ENCODE measurements around the gene HOXA7. TPM values are rescaled to one million over a fixed set of nuclear protein-coding genes. Genes with fewer than 3 reads are reported as not detected.

Gene HOXA7
- total and polyA plus RNA-seq, 4 experiments from 2014 or later: not detected

GRCh38 chr7:27110186-27111031 is 46.1 kb downstream of the HOXA7 start:
- peaks cover 6 to 9% of the 10 kb centered on the region in 2 donors for H3K27me3 Mint-ChIP-seq
- H3K9me3 Mint-ChIP-seq: peaks cover 0 to 2% (median 0%) of the 10 kb centered on the region in 8 donors
- peaks cover 0 to 3% of the 10 kb centered on the region in 2 donors for H3K36me3 Mint-ChIP-seq
- Histone ChIP-seq H3K4me1 (ENCODE audit: insufficient read depth, low read length) (no peaks in the 10 kb centered on the region), H3K27me3 (ENCODE audit: insufficient read depth, low read length) (no peaks in the 10 kb centered on the region), H3K4me3 (ENCODE audit: low read length in 2 of 2) (no peak overlapping the region), H3K36me3 (ENCODE audit: insufficient read depth, low read length) (no peaks in the 10 kb centered on the region), H3K9me3 (ENCODE audit: control insufficient read depth in 1 of 2, low read length in 2 of 2) (no peaks in the 10 kb centered on the region), H3K27ac (ENCODE audit: low read depth, low read length) (no peak overlapping the region)
- no peak overlapping the region for H3K4me3 Mint-ChIP-seq
- DNase-seq: no peak
- H3K4me1 Mint-ChIP-seq: no peaks in the 10 kb centered on the region
- ChIA-PET POLR2A (ENCODE audit: partially characterized antibody) (no interaction called here), CTCF (ENCODE audit: partially characterized antibody) (interaction anchor here (1.0 to 1.5 kb wide), 2 partner anchors 27 to 428 kb away, joined by 3 read pairs; no protein-coding TSS in a partner anchor)
- intact Hi-C loops (cut with micrococcal nuclease): no loop called here
- no peak overlapping the region for H3K27ac Mint-ChIP-seq

- H3K36me3 ChIP-seq (ENCODE audit: insufficient read depth, low read length): no peaks in the 10 kb centered on the region
- intact Hi-C loops (cut with micrococcal nuclease): no loop called here
- no peak for DNase-seq
- CTCF ChIA-PET (ENCODE audit: partially characterized antibody): interaction anchor here (1.5 kb wide), 1 partner anchor 427 kb away, joined by 3 read pairs; no protein-coding TSS in a partner anchor
- Mint-ChIP-seq H3K27ac (no peak overlapping the region), H3K4me1 (no peaks in the 10 kb centered on the region), H3K27me3 (peaks cover 6 to 12% of the 10 kb centered on the region in 2 donors), H3K4me3 (no peak overlapping the region), H3K36me3 (peaks cover 0 to 7% of the 10 kb centered on the region in 2 donors), H3K9me3 (peaks cover 0 to 2% (median 0%) of the 10 kb centered on the region in 8 donors)
- POLR2A ChIA-PET (ENCODE audit: partially characterized antibody): no interaction called here
- H3K4me3 ChIP-seq (ENCODE audit: low read length in 2 of 2): no peak overlapping the region
- no peak overlapping the region for H3K27ac ChIP-seq (ENCODE audit: low read depth, low read length)
- H3K4me1 ChIP-seq (ENCODE audit: insufficient read depth, low read length): no peaks in the 10 kb centered on the region
- no peaks in the 10 kb centered on the region for H3K9me3 ChIP-seq (ENCODE audit: control insufficient read depth in 1 of 2, low read length in 2 of 2)
- H3K27me3 ChIP-seq (ENCODE audit: insufficient read depth, low read length): peaks cover 2% of the 10 kb centered on the region
These were observed 46.8 kb downstream of the HOXA7 start for GRCh38 chr7:27109466-27110185.

GRCh38 chr7:27108390-27109127 is 47.9 kb downstream of the HOXA7 start:
- intact Hi-C loops (cut with micrococcal nuclease): no loop called here
- Mint-ChIP-seq H3K4me1 (peaks cover 2 to 5% (median 4%) of the 10 kb centered on the region in 4 donors), H3K27ac (no peak overlapping the region), H3K27me3 (peaks cover 11 to 21% of the 10 kb centered on the region in 2 donors), H3K4me3 (no peak overlapping the region), H3K9me3 (peaks cover 0 to 3% (median 0%) of the 10 kb centered on the region in 8 donors), H3K36me3 (peaks cover 0 to 10% of the 10 kb centered on the region in 2 donors)
- no peak for DNase-seq
- H3K36me3 ChIP-seq (ENCODE audit: insufficient read depth, low read length): no peaks in the 10 kb centered on the region
- no peaks in the 10 kb centered on the region for H3K4me1 ChIP-seq (ENCODE audit: insufficient read depth, low read length)
- H3K27ac ChIP-seq (ENCODE audit: low read depth, low read length): no peak overlapping the region
- ChIA-PET POLR2A (ENCODE audit: partially characterized antibody) (no interaction called here), CTCF (ENCODE audit: partially characterized antibody) (no interaction called here)
- peaks cover 8% of the 10 kb centered on the region for H3K27me3 ChIP-seq (ENCODE audit: insufficient read depth, low read length)
- H3K9me3 ChIP-seq (ENCODE audit: control insufficient read depth in 1 of 2, low read length in 2 of 2): no peaks in the 10 kb centered on the region
- no peak overlapping the region for H3K4me3 ChIP-seq (ENCODE audit: low read length in 2 of 2)

- H3K4me1 Mint-ChIP-seq: peaks cover 6 to 11% (median 8%) of the 10 kb centered on the region in 4 donors
- H3K27ac ChIP-seq (ENCODE audit: low read depth, low read length): no peak overlapping the region
- intact Hi-C loops (cut with micrococcal nuclease): no loop called here
- H3K36me3 Mint-ChIP-seq: peaks cover 0 to 10% of the 10 kb centered on the region in 2 donors
- peaks cover 15% of the 10 kb centered on the region for H3K27me3 ChIP-seq (ENCODE audit: insufficient read depth, low read length)
- no peaks in the 10 kb centered on the region for H3K9me3 ChIP-seq (ENCODE audit: control insufficient read depth in 1 of 2, low read length in 2 of 2)
- H3K4me1 ChIP-seq (ENCODE audit: insufficient read depth, low read length): peaks cover 1% of the 10 kb centered on the region
- no peak for DNase-seq
- H3K9me3 Mint-ChIP-seq: peaks cover 0 to 3% (median 0%) of the 10 kb centered on the region in 8 donors
- POLR2A ChIA-PET (ENCODE audit: partially characterized antibody): no interaction called here
- H3K27ac Mint-ChIP-seq: no peak overlapping the region
- CTCF ChIA-PET (ENCODE audit: partially characterized antibody): no interaction called here
- H3K27me3 Mint-ChIP-seq: peaks cover 15 to 27% of the 10 kb centered on the region in 2 donors
- H3K36me3 ChIP-seq (ENCODE audit: insufficient read depth, low read length): no peaks in the 10 kb centered on the region
- H3K4me3 Mint-ChIP-seq: no peak overlapping the region
- no peak overlapping the region for H3K4me3 ChIP-seq (ENCODE audit: low read length in 2 of 2)
These were observed 48.8 kb downstream of the HOXA7 start for GRCh38 chr7:27107391-27108381.

GRCh38 chr7:27106901-27107240 is 49.6 kb downstream of the HOXA7 start:
- Histone ChIP-seq H3K36me3 (ENCODE audit: insufficient read depth, low read length) (no peaks in the 10 kb centered on the region), H3K4me3 (ENCODE audit: low read length in 2 of 2) (no peak overlapping the region), H3K27me3 (ENCODE audit: insufficient read depth, low read length) (peaks cover 21% of the 10 kb centered on the region), H3K9me3 (ENCODE audit: control insufficient read depth in 1 of 2, low read length in 2 of 2) (no peaks in the 10 kb centered on the region), H3K4me1 (ENCODE audit: insufficient read depth, low read length) (peaks cover 8% of the 10 kb centered on the region), H3K27ac (ENCODE audit: low read depth, low read length) (no peak overlapping the region)
- Mint-ChIP-seq H3K9me3 (peaks cover 0 to 3% (median 0%) of the 10 kb centered on the region in 8 donors), H3K27me3 (peaks cover 21 to 33% of the 10 kb centered on the region in 2 donors), H3K27ac (no peak overlapping the region), H3K36me3 (peaks cover 0 to 10% of the 10 kb centered on the region in 2 donors), H3K4me3 (no peak overlapping the region), H3K4me1 (peaks cover 8 to 18% (median 12%) of the 10 kb centered on the region in 4 donors)
- no peak for DNase-seq
- ChIA-PET CTCF (ENCODE audit: partially characterized antibody) (no interaction called here), POLR2A (ENCODE audit: partially characterized antibody) (no interaction called here)
- intact Hi-C loops (cut with micrococcal nuclease): no loop called here

GRCh38 chr7:27106181-27106900 is 50.1 kb downstream of the HOXA7 start:
- H3K27ac ChIP-seq (ENCODE audit: low read depth, low read length): no peak overlapping the region
- no peak overlapping the region for H3K4me3 ChIP-seq (ENCODE audit: low read length in 2 of 2)
- H3K4me1 ChIP-seq (ENCODE audit: insufficient read depth, low read length): peaks cover 8% of the 10 kb centered on the region
- Mint-ChIP-seq H3K27me3 (peaks cover 27 to 38% of the 10 kb centered on the region in 2 donors), H3K27ac (no peak overlapping the region), H3K4me1 (peaks cover 11 to 23% (median 14%) of the 10 kb centered on the region in 4 donors), H3K4me3 (no peak overlapping the region), H3K9me3 (peaks cover 0 to 3% (median 0%) of the 10 kb centered on the region in 8 donors), H3K36me3 (peaks cover 2 to 14% of the 10 kb centered on the region in 2 donors)
- intact Hi-C loops (cut with micrococcal nuclease): no loop called here
- CTCF ChIA-PET (ENCODE audit: partially characterized antibody): no interaction called here
- no peak for DNase-seq
- H3K9me3 ChIP-seq (ENCODE audit: control insufficient read depth in 1 of 2, low read length in 2 of 2): no peaks in the 10 kb centered on the region
- peaks cover 26% of the 10 kb centered on the region for H3K27me3 ChIP-seq (ENCODE audit: insufficient read depth, low read length)
- POLR2A ChIA-PET (ENCODE audit: partially characterized antibody): no interaction called here
- H3K36me3 ChIP-seq (ENCODE audit: insufficient read depth, low read length): no peaks in the 10 kb centered on the region

Measured in CD4-positive, alpha-beta memory T cell (primary cell).